Thyroid gland (tissue), 4 donors: Measurements from ENCODE around the gene ATP6V1C2. TPM values are rescaled to one million over a fixed set of nuclear protein-coding genes. Genes with fewer than 3 reads are reported as not detected.
A peak's percentile ranks its signal among the peaks of the same experiment; 100 is the strongest.

ENCODE experiments used
- DNase-seq, 2 donors: peaks; one replicate each; pipeline ENCODE4 v3.0.0-alpha.2; 2019
- H3K27ac ChIP-seq, 3 donors: fragments of 200-600 bp; sonication (generic); 1 replicate in 2 of 3; 2 replicates in 1 of 3; pipeline ENCODE4 v1.5.1; 2016 to 2019; ENCODE audit warnings: mild to moderate bottlenecking in 1 of 3, moderate library complexity in 1 of 3
- H3K27me3 ChIP-seq: fragments of 200-600 bp; sonication (generic); one replicate; pipeline ENCODE4 v1.5.1; 2019
- H3K36me3 ChIP-seq, 2 donors: fragments of 200-600 bp; sonication (generic); one replicate each; pipeline ENCODE4 v1.5.1; 2016 to 2019
- H3K4me1 ChIP-seq, 2 donors: fragments of 200-600 bp; sonication (generic); one replicate each; pipeline ENCODE4 v1.5.1; 2017 to 2019
- H3K4me3 ChIP-seq, 3 donors: fragments of 200-600 bp; sonication (generic); replicated peaks in 1 of 3; 1 replicate in 2 of 3; 2 replicates in 1 of 3; pipeline ENCODE4 v1.5.1; 2016; ENCODE audit warnings: mild to moderate bottlenecking in 1 of 3
- H3K9me3 ChIP-seq: fragments of 200-600 bp; sonication (generic); one replicate; pipeline ENCODE4 v1.5.1; 2017
- POLR2A ChIP-seq, 2 donors: fragments of 450-650 bp; IDR thresholded peaks; one replicate each; pipeline ENCODE4 v1.6.1; 2017; ENCODE audit warnings: antibody characterized with exemption in 2 of 2, mild to moderate bottlenecking in 2 of 2, moderate library complexity in 1 of 2
- WGBS, 2 donors: methylation state at CpG; one replicate each; pipeline ENCODE4 v1.1.5; 2017; 5-methylcytosine and 5-hydroxymethylcytosine counted together
- intact Hi-C: fragments of 100-400 bp; cut with DNase I; formaldehyde crosslinking; loops from one replicate; pipeline ENCODE4 v1.15.1; 2023
- total RNA-seq, 4 donors: library from RNA; depleted of rRNA; stranded (reverse); fragments of >200 nt; gene quantifications; one replicate each; pipeline ENCODE4 v1.2.3, GENCODE V29; 2016
- TF ChIP-seq, protein P1 (sequence below), 6 experiments: fragments of 200-600 bp in 3 of 6; fragments of 450-650 bp in 3 of 6; sonication (generic) in 3 of 6; IDR thresholded peaks; one replicate each; pipeline ENCODE4 v1.5.1; 2016 to 2019; ENCODE audit warnings: antibody characterized with exemption in 6 of 6, mild to moderate bottlenecking in 2 of 6, inconsistent platforms in 1 of 6, moderate library complexity in 1 of 6

The ATP6V1C2 gene
- total RNA-seq, 4 donors from 2014 or later, result not detected

DNA sequence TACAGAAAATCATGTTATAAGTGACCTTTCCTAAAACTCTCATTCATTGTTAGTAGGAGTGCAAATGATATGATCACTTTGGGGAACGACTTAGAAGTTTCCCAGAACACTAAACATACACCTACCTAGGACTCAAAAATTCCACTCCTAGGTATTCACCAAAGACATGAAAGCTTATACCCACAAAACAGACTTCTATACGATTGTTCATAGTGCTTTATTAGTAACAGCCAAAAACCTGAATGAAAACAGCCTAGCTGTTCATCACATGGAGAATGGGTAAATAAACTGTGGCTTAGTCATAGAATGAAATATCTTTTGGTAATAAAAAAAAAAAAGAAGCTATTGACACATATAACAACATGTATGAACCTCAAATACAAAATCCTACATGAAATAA is 40.5 kb upstream of the ATP6V1C2 start:
- TF ChIP-seq, protein P1, sequence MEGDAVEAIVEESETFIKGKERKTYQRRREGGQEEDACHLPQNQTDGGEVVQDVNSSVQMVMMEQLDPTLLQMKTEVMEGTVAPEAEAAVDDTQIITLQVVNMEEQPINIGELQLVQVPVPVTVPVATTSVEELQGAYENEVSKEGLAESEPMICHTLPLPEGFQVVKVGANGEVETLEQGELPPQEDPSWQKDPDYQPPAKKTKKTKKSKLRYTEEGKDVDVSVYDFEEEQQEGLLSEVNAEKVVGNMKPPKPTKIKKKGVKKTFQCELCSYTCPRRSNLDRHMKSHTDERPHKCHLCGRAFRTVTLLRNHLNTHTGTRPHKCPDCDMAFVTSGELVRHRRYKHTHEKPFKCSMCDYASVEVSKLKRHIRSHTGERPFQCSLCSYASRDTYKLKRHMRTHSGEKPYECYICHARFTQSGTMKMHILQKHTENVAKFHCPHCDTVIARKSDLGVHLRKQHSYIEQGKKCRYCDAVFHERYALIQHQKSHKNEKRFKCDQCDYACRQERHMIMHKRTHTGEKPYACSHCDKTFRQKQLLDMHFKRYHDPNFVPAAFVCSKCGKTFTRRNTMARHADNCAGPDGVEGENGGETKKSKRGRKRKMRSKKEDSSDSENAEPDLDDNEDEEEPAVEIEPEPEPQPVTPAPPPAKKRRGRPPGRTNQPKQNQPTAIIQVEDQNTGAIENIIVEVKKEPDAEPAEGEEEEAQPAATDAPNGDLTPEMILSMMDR (IDR thresholded peaks at IDR 0.05), result no peak
- no peak for TF ChIP-seq POLR2A (IDR thresholded peaks at IDR 0.05)
- DNase-seq, result no peak
- Histone ChIP-seq H3K27me3 (no peaks in the 10 kb centered on the region), H3K27ac (no peak overlapping the region), H3K9me3 (no peaks in the 10 kb centered on the region), H3K36me3 (peaks cover 8 to 9% of the 10 kb centered on the region in 2 donors), H3K4me3 (no peak overlapping the region), H3K4me1 (no peaks in the 10 kb centered on the region)
- 89 to 93% methylated on average over 2 of the region's 2 CpGs for WGBS, 2 donors
- intact Hi-C loops, result no loop called here

DNA sequence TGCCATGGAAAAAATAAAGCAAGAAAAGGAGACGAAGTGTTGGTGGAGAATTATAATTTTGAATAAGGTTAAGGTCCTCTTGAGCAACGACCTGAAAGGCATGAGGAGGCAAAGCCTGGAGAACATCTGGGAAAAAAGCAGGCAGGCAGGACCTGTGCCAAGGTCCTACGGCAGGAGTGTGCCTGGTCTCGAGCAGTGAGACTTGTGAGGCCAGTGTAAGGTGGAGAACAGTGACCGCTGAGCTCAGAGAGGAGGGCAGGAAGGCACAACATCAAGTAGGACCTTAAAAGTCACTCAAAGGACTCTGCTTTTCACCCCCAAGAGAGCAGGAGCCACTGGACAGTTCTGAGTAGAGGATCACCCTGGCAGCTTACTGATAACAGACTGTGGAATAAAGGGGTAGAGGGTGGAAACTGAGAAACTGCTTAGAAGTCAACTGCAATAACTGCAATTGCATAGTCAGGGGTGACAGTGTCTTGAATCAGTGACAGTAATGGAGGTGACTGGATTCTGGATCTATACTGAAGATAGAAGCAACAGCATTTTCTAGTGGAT is 35.2 kb upstream of the ATP6V1C2 start:
- Histone ChIP-seq H3K9me3 (no peaks in the 10 kb centered on the region), H3K4me1 (peaks cover 12 to 14% of the 10 kb centered on the region in 2 donors), H3K4me3 (no peak overlapping the region), H3K27ac (no peak overlapping the region), H3K27me3 (no peaks in the 10 kb centered on the region), H3K36me3 (peaks cover 4 to 9% of the 10 kb centered on the region in 2 donors)
- 73 to 74% methylated on average over 5 of the region's 5 CpGs for WGBS, 2 donors
- TF ChIP-seq POLR2A (IDR thresholded peaks at IDR 0.05), result no peak
- TF ChIP-seq, protein P1 (IDR thresholded peaks at IDR 0.05), result no peak
- intact Hi-C loops, result no loop called here
- no peak for DNase-seq

DNA sequence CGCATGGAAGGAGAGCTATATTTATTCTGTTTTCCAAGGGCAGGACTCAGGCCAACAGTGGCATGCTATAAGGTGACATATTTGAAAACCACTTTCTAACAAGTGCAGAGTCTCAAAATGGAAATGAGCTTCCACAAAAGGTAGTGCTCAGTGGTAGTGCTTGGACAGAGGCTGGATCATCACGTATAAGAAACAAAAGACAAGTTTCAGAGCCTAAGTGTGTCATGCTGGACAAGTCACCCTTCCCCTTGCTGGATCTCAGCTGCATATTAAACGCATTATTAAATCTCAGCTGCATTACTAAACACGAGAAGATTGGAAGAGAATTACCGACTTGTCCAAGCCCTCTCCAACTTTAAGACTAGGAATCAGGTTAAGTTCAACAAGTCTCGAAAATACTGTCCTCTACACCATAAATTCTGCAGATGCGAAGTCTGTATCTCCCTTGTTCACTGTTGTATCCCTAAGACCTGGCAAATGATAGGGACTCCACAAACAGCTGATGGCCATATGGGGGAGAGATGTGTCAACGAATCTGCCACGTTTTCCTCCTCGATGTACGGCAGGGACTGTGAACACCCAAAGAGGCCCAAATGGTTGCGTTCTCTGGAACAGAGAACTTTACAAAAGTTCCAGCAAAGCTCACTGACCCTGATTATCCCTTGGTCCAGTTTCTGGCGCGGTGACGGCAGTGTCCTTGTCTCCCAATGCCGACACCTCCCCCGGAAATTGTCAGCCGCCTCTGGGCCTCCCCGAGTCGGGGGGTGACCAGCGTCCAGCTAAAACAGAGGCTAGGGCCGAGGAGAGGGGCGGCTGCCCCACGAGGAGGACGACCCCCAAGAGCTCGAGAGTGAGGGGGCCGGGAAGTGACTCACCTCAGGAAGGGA is 32.3 kb upstream of the ATP6V1C2 start:
- H3K27ac ChIP-seq, result peak overlapping the region; percentile 76 to 89 (median 83)
- no peaks in the 10 kb centered on the region for H3K27me3 ChIP-seq
- no peaks in the 10 kb centered on the region for H3K36me3 ChIP-seq
- TF ChIP-seq POLR2A (IDR thresholded peaks at IDR 0.05), result no peak
- TF ChIP-seq, protein P1 (IDR thresholded peaks at IDR 0.05), result no peak
- no peaks in the 10 kb centered on the region for H3K9me3 ChIP-seq
- H3K4me3 ChIP-seq, result peak overlapping the region; percentile 65 to 97 (median 96)
- H3K4me1 ChIP-seq, result peaks cover 12 to 14% of the 10 kb centered on the region in 2 donors
- peak; percentile 38 to 40 for DNase-seq
- intact Hi-C loops, result no loop called here
- WGBS, 2 donors, result 5 to 10% methylated on average over 18 to 26 of the region's 27 CpGs

DNA sequence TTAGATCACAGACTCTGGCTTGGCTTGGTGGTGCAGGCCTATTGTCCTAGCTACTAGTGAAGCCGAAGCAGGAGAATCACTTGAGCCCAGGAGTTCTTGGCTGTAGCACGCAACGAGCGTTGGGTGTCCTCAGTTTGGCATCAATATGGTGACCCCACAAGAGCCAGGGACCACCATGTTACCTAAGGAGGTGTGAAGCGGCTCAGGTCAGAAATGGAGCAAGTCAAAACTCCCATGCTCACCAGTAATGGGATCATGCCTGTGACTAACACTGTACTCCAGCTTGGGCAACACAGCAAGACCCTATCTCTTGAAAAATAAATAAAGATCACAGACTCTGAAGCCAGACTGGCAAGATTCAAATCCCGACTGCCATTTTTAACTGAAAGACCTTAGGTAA is 29.9 kb upstream of the ATP6V1C2 start:
- Histone ChIP-seq H3K4me1 (peaks cover 12 to 14% of the 10 kb centered on the region in 2 donors), H3K9me3 (no peaks in the 10 kb centered on the region), H3K27me3 (no peaks in the 10 kb centered on the region), H3K36me3 (no peaks in the 10 kb centered on the region), H3K27ac (no peak overlapping the region), H3K4me3 (no peak overlapping the region)
- no peak for DNase-seq
- TF ChIP-seq, protein P1 (IDR thresholded peaks at IDR 0.05), result no peak
- TF ChIP-seq POLR2A (IDR thresholded peaks at IDR 0.05), result no peak
- intact Hi-C loops, result no loop called here
- WGBS, 2 donors, result 93 to 97% methylated on average over 6 of the region's 6 CpGs
